ENCODE results near the gene INMT.

Gene INMT

DNA sequence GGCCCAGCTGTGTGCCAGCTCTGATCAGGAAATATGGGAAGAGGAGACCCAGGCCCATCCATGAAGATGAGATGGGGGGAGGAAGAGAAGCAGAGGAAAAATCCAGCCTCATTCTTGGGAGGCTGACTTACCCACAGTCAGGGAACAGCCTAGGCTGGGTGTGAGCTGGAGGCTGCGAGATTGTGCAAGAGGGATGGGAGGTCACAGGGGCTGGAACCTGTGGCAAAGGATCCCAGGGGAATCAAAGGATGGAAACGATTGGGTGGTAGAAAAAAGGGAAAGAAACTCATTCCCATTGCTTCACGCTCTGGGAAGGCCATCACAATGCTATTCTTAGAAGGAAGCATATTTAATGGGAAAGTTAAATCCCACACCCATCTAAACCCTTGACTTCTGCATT lies 43.0 kb upstream of the INMT start:
- no peak for DNase-seq
- Histone ChIP-seq H3K9me3 (replicated peaks; ENCODE audit: insufficient read depth, low read length) (no peaks in the 10 kb centered on the region), H3K9ac (ENCODE audit: low read length) (no peak overlapping the region), H3K4me1 (ENCODE audit: low read length) (0 out of 2 replicates have a peak, but pooled peaks cover 9% of the 10 kb centered on the region), H3K27me3 (replicated peaks; ENCODE audit: insufficient read depth, low read length) (no peaks in the 10 kb centered on the region), H3K27ac (ENCODE audit: low read length) (no peak overlapping the region), H3K4me2 (ENCODE audit: low read depth, low read length) (no peak overlapping the region), H3K4me3 (ENCODE audit: low read length) (no peak overlapping the region), H3K79me2 (ENCODE audit: low read length) (no peaks in the 10 kb centered on the region), H3K36me3 (replicated peaks; ENCODE audit: insufficient read depth, low read length) (no peaks in the 10 kb centered on the region), H2AFZ (ENCODE audit: low read length) (no peak overlapping the region), H3F3A (ENCODE audit: insufficient read depth, low read length) (no peaks in the 10 kb centered on the region), H3K9me2 (replicated peaks; ENCODE audit: insufficient read depth, low read length) (no peaks in the 10 kb centered on the region), H4K20me1 (ENCODE audit: insufficient read depth, low read length) (no peaks in the 10 kb centered on the region)
- TF ChIP-seq EZH2phosphoT487 (IDR thresholded peaks at IDR 0.05; ENCODE audit: low read length) (no peak), CTCF (IDR thresholded peaks at IDR 0.05; ENCODE audit: low read length) (no peak), EZH2 (optimal IDR thresholded peaks at IDR 0.05; ENCODE audit: low read depth, low read length) (no peak)

GRCh38 chr7:30709549-30709948 lies 42.4 kb upstream of the INMT start:
- H3K9me2 ChIP-seq (replicated peaks; ENCODE audit: insufficient read depth, low read length), result no peaks in the 10 kb centered on the region
- no peak overlapping the region for H3K27ac ChIP-seq (ENCODE audit: low read length)
- no peak for TF ChIP-seq EZH2 (optimal IDR thresholded peaks at IDR 0.05; ENCODE audit: low read depth, low read length)
- no peak for TF ChIP-seq EZH2phosphoT487 (IDR thresholded peaks at IDR 0.05; ENCODE audit: low read length)
- no peak for TF ChIP-seq CTCF (IDR thresholded peaks at IDR 0.05; ENCODE audit: low read length)
- no peaks in the 10 kb centered on the region for H4K20me1 ChIP-seq (ENCODE audit: insufficient read depth, low read length)
- no peak overlapping the region for H2AFZ ChIP-seq (ENCODE audit: low read length)
- no peak overlapping the region for H3K9ac ChIP-seq (ENCODE audit: low read length)
- H3K36me3 ChIP-seq (replicated peaks; ENCODE audit: insufficient read depth, low read length), result no peaks in the 10 kb centered on the region
- H3K4me2 ChIP-seq (ENCODE audit: low read depth, low read length), result no peak overlapping the region
- H3K4me1 ChIP-seq (ENCODE audit: low read length), result 0 out of 2 replicates have a peak, but pooled peaks cover 9% of the 10 kb centered on the region
- no peak for DNase-seq
- H3K4me3 ChIP-seq (ENCODE audit: low read length), result no peak overlapping the region
- H3K9me3 ChIP-seq (replicated peaks; ENCODE audit: insufficient read depth, low read length), result no peaks in the 10 kb centered on the region
- H3K27me3 ChIP-seq (replicated peaks; ENCODE audit: insufficient read depth, low read length), result no peaks in the 10 kb centered on the region
- H3K79me2 ChIP-seq (ENCODE audit: low read length), result no peaks in the 10 kb centered on the region
- no peaks in the 10 kb centered on the region for H3F3A ChIP-seq (ENCODE audit: insufficient read depth, low read length)

DNA sequence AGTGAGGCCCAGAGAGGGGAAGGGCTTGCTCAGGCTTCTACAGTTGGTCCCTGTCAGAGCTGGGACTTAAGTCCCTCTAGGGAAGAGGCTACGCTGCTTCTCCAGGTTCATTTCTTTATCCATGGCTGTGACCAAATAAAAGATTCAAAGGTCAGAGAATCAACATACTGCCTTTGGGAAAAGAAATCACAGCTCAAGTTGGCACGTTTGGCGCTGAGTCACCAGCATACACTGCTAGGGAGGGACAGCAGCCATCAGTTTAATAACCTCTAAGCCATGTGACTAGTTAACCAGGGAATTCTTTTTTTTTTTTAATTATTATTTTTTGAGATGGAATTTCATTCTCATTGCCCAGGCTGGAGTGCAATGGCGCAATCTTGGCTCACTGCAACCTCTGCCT lies 41.3 kb upstream of the INMT start:
- Histone ChIP-seq H3K9ac (ENCODE audit: low read length) (no peak overlapping the region), H3K4me2 (ENCODE audit: low read depth, low read length) (no peak overlapping the region), H3K9me2 (replicated peaks; ENCODE audit: insufficient read depth, low read length) (no peaks in the 10 kb centered on the region), H3K36me3 (replicated peaks; ENCODE audit: insufficient read depth, low read length) (no peaks in the 10 kb centered on the region), H3K9me3 (replicated peaks; ENCODE audit: insufficient read depth, low read length) (no peaks in the 10 kb centered on the region), H2AFZ (ENCODE audit: low read length) (no peak overlapping the region), H3K27me3 (replicated peaks; ENCODE audit: insufficient read depth, low read length) (no peaks in the 10 kb centered on the region), H3K4me1 (ENCODE audit: low read length) (0 out of 2 replicates have a peak, but pooled peaks cover 3% of the 10 kb centered on the region), H3K4me3 (ENCODE audit: low read length) (no peak overlapping the region), H4K20me1 (ENCODE audit: insufficient read depth, low read length) (no peaks in the 10 kb centered on the region), H3K27ac (ENCODE audit: low read length) (no peak overlapping the region), H3F3A (ENCODE audit: insufficient read depth, low read length) (no peaks in the 10 kb centered on the region), H3K79me2 (ENCODE audit: low read length) (no peaks in the 10 kb centered on the region)
- TF ChIP-seq CTCF (IDR thresholded peaks at IDR 0.05; ENCODE audit: low read length) (no peak), EZH2phosphoT487 (IDR thresholded peaks at IDR 0.05; ENCODE audit: low read length) (no peak), EZH2 (optimal IDR thresholded peaks at IDR 0.05; ENCODE audit: low read depth, low read length) (no peak)
- no peak for DNase-seq
